Ishikawa (cell line): Measurements from ENCODE around the gene NEU4.

Experiments
- CEBPB ChIP-seq: IDR thresholded peaks from 2 replicates; pipeline ENCODE4 v1.6.1; 2012
- CREB1 ChIP-seq: IDR thresholded peaks from 2 replicates; pipeline ENCODE4 v1.6.1; 2012; ENCODE audit warnings: low read depth
- EGR1 ChIP-seq: IDR thresholded peaks from 2 replicates; pipeline ENCODE4 v1.6.1; 2012
- EP300 ChIP-seq: IDR thresholded peaks from 2 replicates; pipeline ENCODE4 v1.6.1; 2012; ENCODE audit warnings: borderline replicate concordance
- FOXM1 ChIP-seq: IDR thresholded peaks from 2 replicates; pipeline ENCODE4 v1.6.1; 2012; ENCODE audit warnings: low read depth, borderline replicate concordance
- MAX ChIP-seq: IDR thresholded peaks from 2 replicates; pipeline ENCODE4 v1.6.1; 2012
- NFIC ChIP-seq: IDR thresholded peaks from 2 replicates; pipeline ENCODE4 v1.6.1; 2012
- RAD21 ChIP-seq: IDR thresholded peaks from 2 replicates; pipeline ENCODE4 v1.6.1; 2012; ENCODE audit warnings: low read depth
- REST ChIP-seq: IDR thresholded peaks from 2 replicates; pipeline ENCODE4 v1.6.1; 2012; ENCODE audit warnings: low read depth, mild to moderate bottlenecking
- TAF1 ChIP-seq: IDR thresholded peaks from 2 replicates; pipeline ENCODE4 v1.6.1; 2012; ENCODE audit warnings: low read depth, mild to moderate bottlenecking
- TCF12 ChIP-seq: IDR thresholded peaks from 2 replicates; pipeline ENCODE4 v1.6.1; 2012; ENCODE audit warnings: low read depth
- TEAD4 ChIP-seq: IDR thresholded peaks from 2 replicates; pipeline ENCODE4 v1.6.1; 2012
- USF1 ChIP-seq: IDR thresholded peaks from 2 replicates; pipeline ENCODE4 v1.6.1; 2012
- YY1 ChIP-seq: IDR thresholded peaks from 2 replicates; pipeline ENCODE4 v1.6.1; 2012; ENCODE audit warnings: low read depth
- ZBTB7A ChIP-seq: IDR thresholded peaks from 2 replicates; pipeline ENCODE4 v1.6.1; 2012; ENCODE audit warnings: low read depth

NEU4 gene

GRCh38 chr2:241841181-241842066, 32.4 kb downstream of the NEU4 start:
- TF ChIP-seq REST (no peak), EGR1 (no peak), ZBTB7A (no peak), RAD21 (no peak), CREB1 (no peak), TAF1 (no peak), YY1 (no peak), TCF12 (no peak), NFIC (no peak), FOXM1 (no peak)

- TF ChIP-seq TAF1: no peak
These were observed 33.0 kb downstream of the NEU4 start for GRCh38 chr2:241842067-241842415.

- no peak for TF ChIP-seq ZBTB7A
- no peak for TF ChIP-seq CREB1
- TF ChIP-seq NFIC: no peak
- TF ChIP-seq EP300: no peak
- TF ChIP-seq TAF1: no peak
- no peak for TF ChIP-seq TEAD4
- no peak for TF ChIP-seq EGR1
These were observed 33.7 kb downstream of the NEU4 start for GRCh38 chr2:241842620-241843211.

GRCh38 chr2:241843321-241844065, 34.5 kb downstream of the NEU4 start:
- no peak for TF ChIP-seq REST
- TF ChIP-seq EGR1: peak; percentile 68
- TF ChIP-seq NFIC: no peak
- TF ChIP-seq CEBPB: no peak

GRCh38 chr2:241844066-241844728, 35.2 kb downstream of the NEU4 start:
- TF ChIP-seq EP300: no peak
- TF ChIP-seq MAX: peak; percentile 46; the same call in 1 of the 2 replicates

GRCh38 chr2:241844831-241845578, 36.0 kb downstream of the NEU4 start:
- no peak for TF ChIP-seq YY1
- no peak for TF ChIP-seq CEBPB
- TF ChIP-seq TAF1: no peak
- no peak for TF ChIP-seq FOXM1
- no peak for TF ChIP-seq RAD21
- no peak for TF ChIP-seq REST
- no peak for TF ChIP-seq EP300
- TF ChIP-seq NFIC: no peak
- TF ChIP-seq MAX: no peak
- no peak for TF ChIP-seq TEAD4
- no peak for TF ChIP-seq USF1
- TF ChIP-seq TCF12: no peak
- no peak for TF ChIP-seq CREB1
- TF ChIP-seq EGR1: no peak
- no peak for TF ChIP-seq ZBTB7A
